NOMO-1 (cell line): Measurements from ENCODE around the gene SLC50A1.

ENCODE experiments used
- DNase-seq, 2 experiments: peaks; one replicate each; lab custom pipeline; 2025; ENCODE audit not compliant: unreplicated experiment in 2 of 2; lab: John Stamatoyannopoulos, UW

The SLC50A1 gene

GRCh38 chr1:155135415-155136028 is at the start of gene SLC50A1:
SLC50A1 (plus strand) TSS chr1:155135852; CDS start chr1:155135912, 60 bp downstream.
- DNase-seq = peak; percentile 85 to 91

GRCh38 chr1:155086128-155086741 is 49.4 kb upstream of the SLC50A1 start:
- DNase-seq = peak; percentile 45 to 46

DNA sequence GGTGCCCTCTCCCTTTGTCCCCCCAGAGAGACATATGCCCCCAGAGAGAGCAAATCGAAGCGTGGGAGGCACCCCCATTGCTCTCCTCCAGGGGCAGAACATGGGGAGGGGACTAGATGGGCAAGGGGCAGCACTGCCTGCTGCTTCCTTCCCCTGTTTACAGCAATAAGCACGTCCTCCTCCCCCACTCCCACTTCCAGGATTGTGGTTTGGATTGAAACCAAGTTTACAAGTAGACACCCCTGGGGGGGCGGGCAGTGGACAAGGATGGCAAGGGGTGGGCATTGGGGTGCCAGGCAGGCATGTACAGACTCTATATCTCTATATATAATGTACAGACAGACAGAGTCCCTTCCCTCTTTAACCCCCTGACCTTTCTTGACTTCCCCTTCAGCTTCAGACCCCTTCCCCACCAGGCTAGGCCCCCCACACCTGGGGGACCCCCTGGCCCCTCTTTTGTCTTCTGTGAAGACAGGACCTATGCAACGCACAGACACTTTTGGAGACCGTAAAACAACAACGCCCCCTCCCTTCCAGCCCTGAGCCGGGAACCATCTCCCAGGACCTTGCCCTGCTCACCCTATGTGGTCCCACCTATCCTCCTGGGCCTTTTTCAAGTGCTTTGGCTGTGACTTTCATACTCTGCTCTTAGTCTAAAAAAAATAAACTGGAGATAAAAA is 48.7 kb upstream of the SLC50A1 start:
- DNase-seq = no peak

- DNase-seq = peak; percentile 47 to 53
These were observed 44.3 kb upstream of the SLC50A1 start for GRCh38 chr1:155091071-155092051.

- DNase-seq = no peak
These were observed 43.5 kb upstream of the SLC50A1 start for GRCh38 chr1:155092131-155092530.

DNA sequence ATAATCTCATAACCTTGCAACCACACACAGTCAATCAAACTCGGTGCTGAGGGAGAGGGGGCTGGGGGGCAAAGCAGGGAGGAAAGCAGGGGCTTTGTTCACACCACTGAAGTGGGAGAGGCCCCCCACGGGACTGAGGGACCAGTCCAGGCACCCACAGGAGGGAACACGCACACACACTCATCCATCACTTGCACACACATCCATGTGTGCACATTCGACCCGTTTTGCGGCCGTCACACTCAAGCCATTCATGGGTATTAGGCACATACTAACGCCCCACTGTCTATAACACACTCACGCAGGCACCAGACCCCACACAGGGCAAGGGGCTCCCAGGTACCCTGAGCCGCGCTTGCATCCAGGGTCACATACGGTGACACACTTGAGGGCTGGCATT is 43.0 kb upstream of the SLC50A1 start:
- DNase-seq = no peak

DNA sequence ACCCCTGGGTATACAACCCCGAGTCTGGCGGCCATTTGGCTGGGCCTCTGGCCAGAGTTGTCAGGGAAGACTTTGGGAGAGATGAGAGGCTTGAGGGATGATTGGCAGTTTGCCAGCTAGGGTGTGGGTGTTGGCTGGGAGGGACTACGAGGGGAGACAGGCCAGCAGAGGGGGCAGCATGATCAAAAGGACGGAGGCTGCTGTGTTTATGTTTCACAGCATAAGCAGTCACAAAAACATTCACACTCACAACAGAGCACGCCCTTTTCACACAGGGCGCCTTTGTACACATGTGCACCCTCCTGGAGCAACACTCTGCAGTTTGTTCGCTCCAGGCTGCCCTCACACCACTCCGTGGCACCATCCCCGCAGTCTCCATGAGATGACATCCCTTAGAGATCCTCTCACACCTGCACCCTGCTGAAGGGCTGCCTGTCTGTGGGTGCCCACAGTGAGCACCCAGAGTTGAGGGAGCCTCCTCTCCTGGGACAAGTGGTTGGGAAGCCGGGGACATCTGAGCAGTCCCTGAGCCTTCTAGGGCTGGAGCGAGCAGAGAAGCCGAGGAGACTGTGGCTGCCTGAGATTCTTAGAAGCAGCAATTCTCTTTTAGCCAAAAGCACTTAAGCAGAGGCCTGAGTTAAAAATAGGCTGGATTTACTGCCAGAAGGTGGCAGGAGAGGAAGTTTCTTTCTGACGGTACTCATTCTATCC is 41.6 kb upstream of the SLC50A1 start:
- peak; percentile 27 to 55 for DNase-seq

DNA sequence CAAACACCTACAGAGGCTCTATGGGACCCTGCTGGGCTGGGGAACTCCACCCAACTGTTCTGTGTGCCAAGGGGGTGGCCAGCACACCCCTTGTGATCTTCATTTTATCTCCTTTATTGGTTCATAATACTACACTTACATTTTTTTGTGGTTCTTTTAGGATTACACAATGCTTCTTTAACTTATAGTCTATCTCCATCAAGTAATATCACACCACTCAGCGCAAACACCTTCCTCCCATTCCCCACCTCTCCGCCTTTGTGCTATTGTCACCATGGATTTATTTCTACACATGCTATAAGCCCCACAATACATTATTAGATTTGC is 41.1 kb upstream of the SLC50A1 start:
- DNase-seq = no peak

GRCh38 chr1:155099331-155099730 is 36.3 kb upstream of the SLC50A1 start:
- no peak for DNase-seq

DNA sequence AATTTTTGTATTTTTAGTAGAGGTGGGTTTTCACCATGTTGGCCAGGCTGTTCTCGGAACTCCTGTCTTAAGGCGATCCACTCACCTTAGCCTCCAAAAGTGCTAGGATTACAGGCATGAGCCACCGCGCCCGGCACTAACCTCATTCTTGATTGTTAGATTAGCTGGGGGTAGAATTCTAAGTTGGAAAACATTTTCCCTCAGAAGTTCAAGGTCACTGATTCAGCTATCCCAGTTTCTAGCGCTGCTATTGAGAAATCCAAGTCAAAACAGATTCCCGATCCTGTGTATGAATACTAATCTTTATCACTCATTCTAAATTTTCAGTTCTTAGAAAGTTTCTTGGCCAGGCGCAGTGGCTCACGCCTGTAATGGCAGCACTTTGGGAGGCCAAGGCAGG is 32.3 kb upstream of the SLC50A1 start:
- no peak for DNase-seq

DNA sequence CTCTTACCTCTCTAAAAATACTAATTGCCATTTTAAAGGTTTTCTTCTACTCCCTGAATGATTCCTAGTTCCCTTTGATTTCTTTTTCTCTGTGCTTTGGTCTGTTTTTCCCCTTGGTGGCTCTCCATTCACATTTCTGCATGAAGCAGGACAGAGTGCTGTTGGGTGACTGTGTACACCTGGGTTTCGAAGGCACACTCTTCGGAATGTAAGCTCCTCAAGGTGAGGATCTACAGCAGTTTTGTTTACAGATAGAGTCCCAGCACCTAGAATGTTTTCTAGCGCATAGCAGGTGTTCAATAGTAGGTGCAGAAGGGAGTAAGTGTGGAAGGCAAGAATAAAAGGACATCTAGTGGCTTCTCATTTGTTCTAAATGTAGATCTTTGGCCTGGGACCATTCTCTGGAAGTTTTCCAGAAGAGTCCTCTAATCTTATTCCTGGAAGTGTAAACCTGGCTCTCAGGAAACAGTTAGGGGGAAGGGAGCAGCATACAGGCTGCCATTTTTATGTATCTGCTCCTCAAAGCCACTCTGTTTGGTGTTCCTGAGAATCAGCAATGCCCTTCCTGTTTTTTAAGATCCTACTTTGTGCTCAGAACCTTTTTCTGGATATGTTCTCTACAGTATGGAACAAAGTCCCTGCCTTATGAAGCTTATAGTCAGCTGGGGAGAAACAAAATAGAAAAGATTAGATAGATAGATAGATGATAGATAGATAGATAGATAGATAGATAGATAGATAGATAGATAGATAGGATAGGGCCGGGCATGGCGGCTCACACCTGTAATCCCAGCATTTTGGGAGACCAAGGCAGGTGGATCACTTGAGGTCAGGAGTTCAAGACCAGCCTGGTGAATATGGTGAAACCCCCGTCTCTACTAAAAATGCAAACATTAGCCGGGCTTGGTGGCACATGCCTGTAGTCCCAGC is 30.8 kb upstream of the SLC50A1 start:
- no peak for DNase-seq

- DNase-seq = no peak
These were observed 30.0 kb upstream of the SLC50A1 start for GRCh38 chr1:155105604-155106011.

- DNase-seq = no peak
These were observed 28.8 kb upstream of the SLC50A1 start for GRCh38 chr1:155106862-155107261.

DNA sequence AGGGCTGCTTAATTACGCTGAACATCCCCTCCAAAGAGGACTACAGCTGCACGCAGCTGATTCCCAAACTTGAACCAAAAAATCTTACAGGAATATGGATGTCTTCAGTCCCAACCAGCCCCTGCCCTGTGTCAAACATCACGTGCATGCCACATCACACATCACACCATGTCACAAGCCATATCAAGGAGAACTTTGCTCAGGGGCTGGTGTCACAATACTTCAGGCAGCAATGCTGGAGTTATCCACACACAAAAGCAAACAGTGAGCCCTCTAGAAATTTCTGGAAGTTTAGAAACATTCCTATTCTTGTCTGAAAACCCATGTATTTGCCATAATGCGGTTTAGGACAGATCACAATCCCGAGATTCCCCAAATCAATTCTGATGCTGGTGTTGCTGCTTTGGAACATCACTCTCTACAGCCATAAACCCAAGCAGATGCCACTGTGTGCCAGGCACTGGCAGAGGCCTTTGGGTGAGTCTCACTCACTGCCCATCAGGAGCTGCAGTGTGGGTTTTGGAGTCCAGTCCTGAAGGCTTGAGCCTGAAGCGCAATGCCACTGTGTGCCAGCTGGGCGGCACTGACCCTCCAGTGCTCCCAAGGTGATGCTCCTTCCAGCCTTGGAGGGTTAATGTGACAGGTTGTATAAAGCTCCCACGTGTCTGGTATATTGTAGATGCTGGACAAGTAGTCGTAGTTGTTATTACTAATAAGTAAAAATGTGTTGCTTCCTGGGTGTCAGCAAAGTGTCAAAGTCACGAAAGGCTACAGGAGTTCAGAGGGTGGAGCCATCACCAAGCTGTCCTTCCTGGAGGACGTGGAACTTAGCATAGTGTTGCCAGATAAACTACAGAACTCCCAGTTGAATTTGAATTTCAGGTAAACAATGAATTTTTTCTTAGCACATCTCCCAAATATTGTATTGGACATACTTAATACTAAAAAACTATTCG is 28.1 kb upstream of the SLC50A1 start:
- DNase-seq = no peak

- DNase-seq = no peak
These were observed 27.4 kb upstream of the SLC50A1 start for GRCh38 chr1:155108296-155108695.

- DNase-seq = no peak
These were observed 25.3 kb upstream of the SLC50A1 start for GRCh38 chr1:155110381-155110780.

GRCh38 chr1:155110826-155111225 is 24.8 kb upstream of the SLC50A1 start:
- no peak for DNase-seq

- DNase-seq = no peak
These were observed 22.1 kb upstream of the SLC50A1 start for GRCh38 chr1:155113450-155113980.
